A549 (cell line): Measurements from ENCODE around the gene PCDHA2. TPM values are rescaled to one million over a fixed set of nuclear protein-coding genes. Genes with fewer than 3 reads are reported as not detected.
"Not testable (repeated sequence)": the region's sequence is repeated elsewhere in the genome, so short reads cannot be mapped to it uniquely, and the experiment has no call there.

ENCODE experiments used
- ATAC-seq, 2 experiments: fragments of 200-7000 bp in 1 of 2; fragments of >200 bp in 1 of 2; cut with Nextera tagmentation in 1 of 2; cut with Tn5 transposase in 1 of 2; 3 replicates each; pipeline versions ENCODE4 v1.8.0 to v1.9.1; 2018 to 2020; ENCODE audit warnings: mild to moderate bottlenecking in 1 of 2, moderate library complexity in 1 of 2
- CTCF ChIA-PET: fragments of 300-600 bp; sonication (Branson Sonifier 250); formaldehyde crosslinking; extraction: SDS; loops from one replicate; lab custom pipeline; 2021; ENCODE audit warnings: antibody characterized with exemption, inconsistent platforms; lab: Yijun Ruan, JAX
- POLR2A ChIA-PET: fragments of 350-600 bp; formaldehyde crosslinking; extraction: SDS; loops from one replicate; lab custom pipeline; 2021; ENCODE audit warnings: antibody characterized with exemption, inconsistent platforms; lab: Yijun Ruan, JAX
- DNase-seq, 2 experiments: peaks; one replicate each; pipeline versions ENCODE4 v3.0.0 to v3.0.0-alpha.2; 2011 to 2016; ENCODE audit warnings: low read depth in 1 of 2, low spot score in 1 of 2
- FAIRE-seq: peaks from 2 replicates; lab custom pipeline; 2011; peaks lifted over from hg19 to GRCh38; lab: Jason Lieb, UNC
- H3K27ac ChIP-seq, 2 experiments: fragments of >200 bp; sonication (Bioruptor Twin); formaldehyde crosslinking; 3 replicates each; pipeline ENCODE4 v1.5.1; 2016 to 2017
- H3K4me1 ChIP-seq: fragments of >200 bp; sonication (Bioruptor Twin); formaldehyde crosslinking; 3 replicates; pipeline ENCODE4 v1.6.1; 2016
- H3K4me2 ChIP-seq: fragments of >200 bp; sonication (Bioruptor Twin); formaldehyde crosslinking; 3 replicates; pipeline ENCODE4 v1.6.1; 2016
- H3K4me3 ChIP-seq: fragments of >200 bp; sonication (Bioruptor Twin); formaldehyde crosslinking; 3 replicates; pipeline ENCODE4 v1.5.1; 2016
- H3K9me3 ChIP-seq: fragments of >200 bp; sonication (Bioruptor Twin); formaldehyde crosslinking; 3 replicates; pipeline ENCODE4 v1.6.1; 2016
- BHLHE40 ChIP-seq: IDR thresholded peaks from 2 replicates; pipeline ENCODE4 v1.6.1; 2012; ENCODE audit warnings: low read depth, low read length, inconsistent platforms
- EHF ChIP-seq: fragments of 250-450 bp; sonication (Bioruptor Pico); IDR thresholded peaks from 2 replicates; pipeline ENCODE4 v1.5.0; 2020; ENCODE audit warnings: mild to moderate bottlenecking
- EHMT2 ChIP-seq: fragments of 200-600 bp; sonication (generic); IDR thresholded peaks from 2 replicates; pipeline ENCODE4 v1.6.1; 2016; ENCODE audit warnings: antibody characterized with exemption, low read depth, mild to moderate bottlenecking, moderate library complexity
- EP300 ChIP-seq, 2 experiments: fragments of >200 bp; sonication (Bioruptor Twin); formaldehyde crosslinking; IDR thresholded peaks; 2 replicates in 1 of 2; 3 replicates in 1 of 2; pipeline ENCODE4 v1.6.1; 2016 to 2017
- FOSL2 ChIP-seq, 2 experiments: fragments of 450-650 bp in 1 of 2; fragments of >200 bp in 1 of 2; sonication (Bioruptor Twin) in 1 of 2; formaldehyde crosslinking; IDR thresholded peaks; 2 replicates each; pipeline versions ENCODE4 v1.5.0 to v1.6.1; 2016 to 2020; ENCODE audit warnings: mild to moderate bottlenecking in 1 of 2, moderate library complexity in 1 of 2
- HOXA7 ChIP-seq: fragments of 250-450 bp; sonication (Bioruptor Pico); IDR thresholded peaks from 2 replicates; pipeline ENCODE4 v1.5.0; 2020; ENCODE audit warnings: mild to moderate bottlenecking, moderate library complexity
- JUN ChIP-seq, 2 experiments: fragments of >200 bp; sonication (Bioruptor Twin); formaldehyde crosslinking; IDR thresholded peaks; 2 replicates in 1 of 2; 3 replicates in 1 of 2; pipeline ENCODE4 v1.6.1; 2016 to 2017
- MAFK ChIP-seq: fragments of 450-650 bp; IDR thresholded peaks from 2 replicates; pipeline ENCODE4 v1.6.1; 2014; ENCODE audit not compliant: partially characterized antibody
- MAZ ChIP-seq: fragments of 150-350 bp; IDR thresholded peaks from 2 replicates; pipeline ENCODE4 v1.6.1; 2014; ENCODE audit warnings: antibody characterized with exemption, low read depth, low read length, borderline replicate concordance
- NFE2L2 ChIP-seq: fragments of 150-350 bp; conservative IDR thresholded peaks from 2 replicates; pipeline ENCODE4 v1.6.1; 2014; ENCODE audit warnings: low read length
- RAD21 ChIP-seq, 2 experiments: fragments of >200 bp in 1 of 2; sonication (Bioruptor Twin) in 1 of 2; formaldehyde crosslinking in 1 of 2; IDR thresholded peaks in 1 of 2; conservative IDR thresholded peaks in 1 of 2; 2 replicates in 1 of 2; 3 replicates in 1 of 2; pipeline ENCODE4 v1.6.1; 2012 to 2018; ENCODE audit warnings: inconsistent platforms in 1 of 2
- SMC3 ChIP-seq: fragments of >200 bp; sonication (Bioruptor Twin); formaldehyde crosslinking; IDR thresholded peaks from 3 replicates; pipeline ENCODE4 v1.6.1; 2018; ENCODE audit warnings: inconsistent platforms
- TP53 ChIP-seq: fragments of 250-450 bp; sonication (Bioruptor Pico); IDR thresholded peaks from 2 replicates; pipeline ENCODE4 v1.5.0; 2021; ENCODE audit warnings: mild to moderate bottlenecking, moderate library complexity
- ZSCAN20 ChIP-seq: fragments of 250-450 bp; sonication (Bioruptor Pico); IDR thresholded peaks from 2 replicates; pipeline ENCODE4 v1.8.0; 2022; ENCODE audit warnings: mild to moderate bottlenecking, moderate library complexity
- WGBS: methylation state at CpG from one replicate; pipeline ENCODE4 v1.1.6; 2017; ENCODE audit errors: missing lambda C conversion rate; 5-methylcytosine and 5-hydroxymethylcytosine counted together
- polyA plus RNA-seq, 4 experiments: library from polyadenylated mRNA; depleted of rRNA in 3 of 4; stranded (reverse); fragments of >200 nt; fragmentation: RNase III in 1 of 4; extraction: RNeasy Plus Mini Kit Qiagen cat#74134 plus additional on column Dnase treatment in 1 of 4; gene quantifications; 2 replicates in 3 of 4; 3 replicates in 1 of 4; pipeline ENCODE4 v1.2.3, GENCODE V29; 2011 to 2017
- TF ChIP-seq, protein P1 (sequence below): IDR thresholded peaks from 2 replicates; pipeline ENCODE4 v1.6.1; 2012
- TF ChIP-seq, protein P2 (sequence below): fragments of >200 bp; sonication (Bioruptor Twin); formaldehyde crosslinking; IDR thresholded peaks from 3 replicates; pipeline ENCODE4 v1.5.1; 2016
- TF ChIP-seq, protein P3 (sequence below): IDR thresholded peaks from 2 replicates; pipeline ENCODE4 v1.6.1; 2012

PCDHA2 gene
- polyA plus RNA-seq, 2 of the 4 experiments (the other 2 are of a cell fraction), result 0.03 to 0.08 TPM

DNA sequence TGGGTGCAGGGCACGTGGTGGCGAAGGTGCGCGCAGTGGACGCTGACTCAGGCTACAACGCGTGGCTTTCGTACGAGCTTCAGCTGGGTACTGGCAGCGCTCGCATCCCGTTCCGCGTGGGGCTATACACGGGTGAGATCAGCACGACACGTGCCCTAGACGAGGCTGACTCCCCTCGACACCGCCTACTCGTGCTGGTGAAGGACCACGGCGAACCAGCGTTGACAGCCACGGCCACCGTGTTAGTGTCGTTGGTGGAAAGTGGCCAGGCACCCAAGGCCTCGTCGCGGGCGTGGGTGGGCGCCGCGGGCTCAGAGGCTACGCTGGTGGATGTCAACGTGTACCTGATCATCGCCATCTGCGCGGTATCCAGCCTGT, 2.1 kb downstream of the PCDHA2 start:
- ATAC-seq (no peak), DNase-seq (no peak), FAIRE-seq (no peak)
- POLR2A ChIA-PET, result no interaction called here
- no peak for TF ChIP-seq JUN (IDR thresholded peaks at IDR 0.05)
- TF ChIP-seq ZSCAN20 (CRISPR knock-in tag), result no peak
- TF ChIP-seq EHMT2, result no peak
- no peak for TF ChIP-seq EP300 (IDR thresholded peaks at IDR 0.05)
- no peak for TF ChIP-seq BHLHE40
- CTCF ChIA-PET, result interaction anchor here (1.7 to 4.9 kb wide), 2 partner anchors 11 to 20 kb away, joined by 4 to 28 read pairs; partner anchors contain the start of gene PCDHA4
- Histone ChIP-seq H3K9me3 (peaks cover 40% of the 10 kb centered on the region), H3K4me2 (no peak overlapping the region), H3K27ac (no peak overlapping the region), H3K4me1 (no peaks in the 10 kb centered on the region), H3K4me3 (no peak overlapping the region)
- 83% methylated on average over 32 of the region's 39 CpGs for WGBS

DNA sequence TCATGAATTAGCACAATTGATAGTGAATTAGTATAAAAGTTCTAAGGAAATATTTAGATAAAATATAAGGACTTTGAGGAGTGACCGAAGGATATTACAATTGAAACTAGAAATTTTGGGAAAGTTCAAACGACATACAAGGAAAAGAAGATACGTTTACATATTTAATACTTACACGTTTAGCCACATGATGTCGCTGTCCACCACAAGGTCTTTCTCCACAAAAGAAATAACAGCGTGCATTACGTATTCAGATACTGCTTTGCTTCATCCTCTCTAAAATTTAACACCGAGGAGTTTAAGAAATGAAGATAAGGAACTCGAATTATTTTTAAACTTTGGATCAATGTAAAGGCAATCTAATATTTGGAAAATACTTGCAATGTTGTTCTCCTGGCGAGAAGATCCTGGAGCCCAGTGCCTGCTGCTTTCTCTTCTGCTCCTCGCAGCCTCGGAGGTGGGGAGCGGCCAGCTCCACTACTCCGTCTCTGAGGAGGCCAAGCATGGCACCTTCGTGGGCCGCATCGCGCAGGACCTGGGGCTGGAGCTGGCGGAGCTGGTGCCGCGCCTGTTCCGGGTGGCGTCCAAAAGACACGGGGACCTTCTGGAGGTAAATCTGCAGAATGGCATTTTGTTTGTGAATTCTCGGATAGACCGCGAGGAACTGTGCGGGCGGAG, 6.3 kb downstream of the PCDHA2 start, which contains the start of gene PCDHA3:
Gene PCDHA3 (plus strand): TSS at position 242 of the 678 bp plus-strand sequence.
- peak; percentile 40 for TF ChIP-seq MAFK
- TF ChIP-seq SMC3, result no peak
- TF ChIP-seq MAZ, result no peak
- TF ChIP-seq, protein P1, sequence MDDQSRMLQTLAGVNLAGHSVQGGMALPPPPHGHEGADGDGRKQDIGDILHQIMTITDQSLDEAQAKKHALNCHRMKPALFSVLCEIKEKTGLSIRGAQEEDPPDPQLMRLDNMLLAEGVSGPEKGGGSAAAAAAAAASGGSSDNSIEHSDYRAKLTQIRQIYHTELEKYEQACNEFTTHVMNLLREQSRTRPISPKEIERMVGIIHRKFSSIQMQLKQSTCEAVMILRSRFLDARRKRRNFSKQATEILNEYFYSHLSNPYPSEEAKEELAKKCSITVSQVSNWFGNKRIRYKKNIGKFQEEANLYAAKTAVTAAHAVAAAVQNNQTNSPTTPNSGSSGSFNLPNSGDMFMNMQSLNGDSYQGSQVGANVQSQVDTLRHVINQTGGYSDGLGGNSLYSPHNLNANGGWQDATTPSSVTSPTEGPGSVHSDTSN, result no peak
- no peak for TF ChIP-seq HOXA7
- no peak for TF ChIP-seq JUN (IDR thresholded peaks at IDR 0.05)
- peak; percentile 29 to 32; a peak in 3 of 5 replicates for TF ChIP-seq RAD21 (conservative IDR thresholded peaks at IDR 0.05 in 1 of 2, IDR thresholded peaks at IDR 0.05 in 1 of 2)
- TF ChIP-seq, protein P2, sequence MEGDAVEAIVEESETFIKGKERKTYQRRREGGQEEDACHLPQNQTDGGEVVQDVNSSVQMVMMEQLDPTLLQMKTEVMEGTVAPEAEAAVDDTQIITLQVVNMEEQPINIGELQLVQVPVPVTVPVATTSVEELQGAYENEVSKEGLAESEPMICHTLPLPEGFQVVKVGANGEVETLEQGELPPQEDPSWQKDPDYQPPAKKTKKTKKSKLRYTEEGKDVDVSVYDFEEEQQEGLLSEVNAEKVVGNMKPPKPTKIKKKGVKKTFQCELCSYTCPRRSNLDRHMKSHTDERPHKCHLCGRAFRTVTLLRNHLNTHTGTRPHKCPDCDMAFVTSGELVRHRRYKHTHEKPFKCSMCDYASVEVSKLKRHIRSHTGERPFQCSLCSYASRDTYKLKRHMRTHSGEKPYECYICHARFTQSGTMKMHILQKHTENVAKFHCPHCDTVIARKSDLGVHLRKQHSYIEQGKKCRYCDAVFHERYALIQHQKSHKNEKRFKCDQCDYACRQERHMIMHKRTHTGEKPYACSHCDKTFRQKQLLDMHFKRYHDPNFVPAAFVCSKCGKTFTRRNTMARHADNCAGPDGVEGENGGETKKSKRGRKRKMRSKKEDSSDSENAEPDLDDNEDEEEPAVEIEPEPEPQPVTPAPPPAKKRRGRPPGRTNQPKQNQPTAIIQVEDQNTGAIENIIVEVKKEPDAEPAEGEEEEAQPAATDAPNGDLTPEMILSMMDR, result peak; percentile 61
- TF ChIP-seq TP53 (CRISPR knock-in tag), result no peak
- TF ChIP-seq, protein P3, sequence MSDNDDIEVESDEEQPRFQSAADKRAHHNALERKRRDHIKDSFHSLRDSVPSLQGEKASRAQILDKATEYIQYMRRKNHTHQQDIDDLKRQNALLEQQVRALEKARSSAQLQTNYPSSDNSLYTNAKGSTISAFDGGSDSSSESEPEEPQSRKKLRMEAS, result peak; percentile 47; the same call in 1 of the 2 replicates
- no peak for TF ChIP-seq EHF (CRISPR knock-in tag)
- no peak for TF ChIP-seq FOSL2 (IDR thresholded peaks at IDR 0.05)
- no peak for TF ChIP-seq FOSL2 (CRISPR knock-in tag; IDR thresholded peaks at IDR 0.05)
- CTCF ChIA-PET, result interaction anchor here (0.6 to 3.1 kb wide), 10 partner anchors 14 to 268 kb away, joined by 3 to 16 read pairs (median 4); partner anchors contain the start of genes PCDHA12 and PCDHA5
- Histone ChIP-seq H3K4me3 (peak within 1 kb of the TSS; percentile 49), H3K4me2 (peak within 1 kb of the TSS; percentile 66), H3K4me1 (no peaks in the 10 kb centered on the region), H3K9me3 (peaks cover 32% of the 10 kb centered on the region), H3K27ac (peak within 1 kb of the TSS; percentile 29 to 74; a peak in 5 of 6 replicates)
- POLR2A ChIA-PET, result no interaction called here
- FAIRE-seq (peak; percentile 68), DNase-seq (peak; percentile 22 to 74), ATAC-seq (peak; percentile 80 to 89; a peak in 5 of 6 replicates)
- 29% methylated on average over 27 of the region's 29 CpGs for WGBS

DNA sequence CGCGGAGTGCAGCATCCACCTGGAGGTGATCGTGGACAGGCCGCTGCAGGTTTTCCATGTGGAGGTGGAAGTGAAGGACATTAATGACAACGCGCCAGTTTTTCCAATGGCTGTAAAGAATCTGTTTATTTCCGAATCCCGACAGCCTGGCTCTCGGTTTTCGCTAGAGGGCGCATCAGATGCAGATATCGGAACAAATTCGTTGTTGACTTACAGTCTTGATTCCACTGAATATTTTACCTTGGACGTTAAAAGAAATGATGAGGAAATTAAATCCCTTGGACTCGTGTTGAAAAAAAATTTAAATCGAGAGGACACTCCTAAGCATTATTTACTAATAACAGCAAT, 6.8 kb downstream of the PCDHA2 start:
- H3K4me3 ChIP-seq, result peak overlapping the region; percentile 49
- ChIA-PET POLR2A (no interaction called here), CTCF (interaction anchor here (0.6 to 3.1 kb wide), 13 partner anchors 14 to 268 kb away, joined by 3 to 16 read pairs (median 4); partner anchors contain the start of genes PCDHA12 and PCDHA5)
- FAIRE-seq (no peak), ATAC-seq (peak; percentile 56 to 83; a peak in 3 of 6 replicates), DNase-seq (peak; percentile 29 to 57)
- H3K27ac ChIP-seq, result peak overlapping the region; percentile 29 to 74; a peak in 5 of 6 replicates
- WGBS, result 31% methylated on average over 16 of the region's 16 CpGs
- no peak for TF ChIP-seq NFE2L2
- TF ChIP-seq, protein P2, result peak; percentile 31; the same call in 1 of the 3 replicates
- TF ChIP-seq, all 56 proteins: peak for 1
- Histone ChIP-seq H3K4me2 (peak overlapping the region; percentile 66), H3K9me3 (peaks cover 32% of the 10 kb centered on the region), H3K4me1 (no peaks in the 10 kb centered on the region)

DNA sequence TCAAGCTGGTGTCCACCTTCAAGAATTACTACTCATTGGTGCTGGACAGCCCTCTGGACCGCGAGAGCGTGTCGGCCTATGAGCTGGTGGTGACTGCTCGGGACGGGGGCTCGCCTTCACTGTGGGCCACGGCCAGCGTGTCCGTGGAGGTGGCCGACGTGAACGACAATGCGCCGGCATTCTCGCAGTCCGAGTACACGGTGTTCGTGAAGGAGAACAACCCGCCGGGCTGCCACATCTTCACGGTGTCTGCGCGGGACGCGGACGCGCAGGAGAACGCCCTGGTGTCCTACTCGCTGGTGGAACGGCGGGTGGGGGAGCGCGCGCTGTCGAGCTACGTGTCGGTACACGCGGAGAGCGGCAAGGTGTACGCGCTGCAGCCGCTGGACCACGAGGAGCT, 7.7 kb downstream of the PCDHA2 start:
- FAIRE-seq, H3K4me3 ChIP-seq, ATAC-seq, H3K27ac ChIP-seq, H3K4me2 ChIP-seq, DNase-seq, H3K4me1 ChIP-seq, POLR2A ChIA-PET: not testable (repeated sequence)
- CTCF ChIA-PET, result interaction anchor here (1.0 to 3.1 kb wide), 9 partner anchors 13 to 267 kb away, joined by 3 to 16 read pairs (median 4); partner anchors contain the start of genes PCDHA12 and PCDHA5
- peaks cover 29% of the 10 kb centered on the region for H3K9me3 ChIP-seq
- WGBS, result 82% methylated on average over 45 of the region's 45 CpGs
